K562 (cell line): ENCODE data around the gene SH3BGR. TPM values are rescaled to one million over a fixed set of nuclear protein-coding genes. Genes with fewer than 3 reads are reported as not detected.
A peak's percentile ranks its signal among the peaks of the same experiment; 100 is the strongest.

Source experiments
- ARID1B ChIP-seq: fragments of 450-650 bp; IDR thresholded peaks from 2 replicates; pipeline ENCODE4 v1.6.1; 2016; ENCODE audit warnings: antibody characterized with exemption, mild to moderate bottlenecking, inconsistent platforms
- ATF3 ChIP-seq, 2 experiments: fragments of 450-650 bp in 1 of 2; sonication (generic) in 1 of 2; formaldehyde crosslinking in 1 of 2; IDR thresholded peaks in 1 of 2; conservative IDR thresholded peaks in 1 of 2; 2 replicates each; pipeline versions ENCODE4 v1.6.1 to v1.8.1; 2016 to 2023; ENCODE audit warnings: mild to moderate bottlenecking in 2 of 2, moderate library complexity in 2 of 2, inconsistent platforms in 1 of 2, missing genetic modification reagents in 1 of 2
- ATF7 ChIP-seq: fragments of 450-650 bp; IDR thresholded peaks from 2 replicates; pipeline ENCODE4 v1.7.1; 2014; ENCODE audit warnings: mild to moderate bottlenecking, moderate library complexity
- CEBPG ChIP-seq, 3 experiments: fragments of 200-800 bp in 1 of 3; sonication (Bioruptor generic) in 1 of 3; sonication (generic) in 1 of 3; formaldehyde crosslinking in 1 of 3; IDR thresholded peaks in 2 of 3; conservative IDR thresholded peaks in 1 of 3; 2 replicates each; pipeline versions ENCODE4 v1.6.1 to v1.8.0; 2016 to 2022; ENCODE audit warnings: missing compliant biosample characterization in 2 of 3, missing genetic modification characterization in 2 of 3, mild to moderate bottlenecking in 1 of 3, missing genetic modification reagents in 1 of 3
- CEBPZ ChIP-seq: fragments of 150-350 bp; IDR thresholded peaks from 2 replicates; pipeline ENCODE4 v1.6.1; 2014; ENCODE audit warnings: low read depth, mild to moderate bottlenecking, low read length, borderline replicate concordance
- ESRRB ChIP-seq: fragments of 250-450 bp; sonication (Bioruptor Pico); IDR thresholded peaks from 2 replicates; pipeline ENCODE4 v1.5.0; 2020; ENCODE audit warnings: mild to moderate bottlenecking, moderate library complexity, borderline replicate concordance
- FOXJ2 ChIP-seq: fragments of 200-800 bp; sonication (Bioruptor generic); IDR thresholded peaks from 2 replicates; pipeline ENCODE4 v1.6.1; 2016; ENCODE audit warnings: missing genetic modification characterization, missing compliant biosample characterization
- FOXK2 ChIP-seq, 2 experiments: fragments of 450-650 bp; IDR thresholded peaks in 1 of 2; conservative IDR thresholded peaks in 1 of 2; 2 replicates each; pipeline ENCODE4 v1.6.1; 2016; ENCODE audit warnings: low read depth in 2 of 2, mild to moderate bottlenecking in 1 of 2
- HSF4 ChIP-seq: fragments of 250-450 bp; sonication (Bioruptor Pico); IDR thresholded peaks from 2 replicates; pipeline ENCODE4 v2.1.2; 2022; ENCODE audit warnings: mild to moderate bottlenecking, moderate library complexity, borderline replicate concordance
- LEF1 ChIP-seq: fragments of 450-650 bp; IDR thresholded peaks from 2 replicates; pipeline ENCODE4 v1.6.1; 2016; ENCODE audit warnings: mild to moderate bottlenecking
- NR1H2 ChIP-seq: sonication (generic); formaldehyde crosslinking; IDR thresholded peaks from 2 replicates; pipeline ENCODE4 v1.4.0; 2020; ENCODE audit warnings: mild to moderate bottlenecking, missing genetic modification reagents
- PBX2 ChIP-seq, 2 experiments: IDR thresholded peaks in 1 of 2; conservative IDR thresholded peaks in 1 of 2; 2 replicates each; pipeline ENCODE4 v1.6.1; 2016; ENCODE audit warnings: low read depth in 2 of 2, mild to moderate bottlenecking in 1 of 2, missing compliant biosample characterization in 1 of 2, missing genetic modification characterization in 1 of 2, moderate library complexity in 1 of 2
- POLR2B ChIP-seq: fragments of 450-650 bp; IDR thresholded peaks from 2 replicates; pipeline ENCODE4 v1.6.1; 2018; ENCODE audit warnings: low read depth; ENCODE audit not compliant: partially characterized antibody
- PRPF4 ChIP-seq: fragments of 200-400 bp; formaldehyde crosslinking; IDR thresholded peaks from one replicate; pipeline ENCODE4 v1.6.1; 2017; ENCODE audit warnings: low read length, low read depth, mild to moderate bottlenecking; ENCODE audit not compliant: insufficient read depth, poor library complexity, severe bottlenecking
- RCOR1 ChIP-seq, 2 experiments: IDR thresholded peaks; 2 replicates each; pipeline ENCODE4 v1.6.1; 2012; ENCODE audit warnings: low read depth in 2 of 2, low read length in 2 of 2, borderline replicate concordance in 1 of 2, improper control_type of control experiment in 1 of 2
- SMARCA5 ChIP-seq: fragments of 450-650 bp; IDR thresholded peaks from 2 replicates; pipeline ENCODE4 v1.6.1; 2016
- SMARCE1 ChIP-seq: fragments of 450-650 bp; IDR thresholded peaks from 2 replicates; pipeline ENCODE4 v1.7.1; 2016; ENCODE audit warnings: mild to moderate bottlenecking
- TAL1 ChIP-seq: fragments of 450-650 bp; IDR thresholded peaks from 2 replicates; pipeline ENCODE4 v1.6.1; 2016; ENCODE audit warnings: mild to moderate bottlenecking
- ZNF766 ChIP-seq: fragments of 200-800 bp; sonication (Bioruptor generic); conservative IDR thresholded peaks from 2 replicates; pipeline ENCODE4 v1.6.1; 2016; ENCODE audit warnings: missing genetic modification characterization, missing compliant biosample characterization
- ZNF830 ChIP-seq: fragments of 250-450 bp; sonication (Bioruptor Pico); IDR thresholded peaks from 2 replicates; pipeline ENCODE4 v1.5.0; 2021; ENCODE audit warnings: mild to moderate bottlenecking
- polyA plus RNA-seq, 8 experiments: library from polyadenylated mRNA; depleted of rRNA in 4 of 8; stranded (reverse) in 5 of 8; unstranded in 3 of 8; fragments of >200 nt; fragmentation: Nextera tagmentation in 2 of 8; fragmentation: Illumina TruSeq in 1 of 8; extraction: Ambion mirVana in 2 of 8; extraction: Trizol in 1 of 8; gene quantifications; 2 replicates each; pipeline versions ENCODE4 v1.2.1 to v1.2.3, GENCODE V29; 2011 to 2014; ENCODE audit warnings: inconsistent platforms in 1 of 8, missing spikeins in 1 of 8
- total RNA-seq, 7 experiments: library from RNA; depleted of rRNA in 6 of 7; stranded (reverse); fragments of >200 nt in 6 of 7; fragmentation: Illumina TruSeq in 2 of 7; extraction: Trizol in 2 of 7; gene quantifications; 2 replicates each; pipeline versions ENCODE4 v1.2.1 to v1.2.3, GENCODE V29; 2011 to 2021; ENCODE audit warnings: low replicate concordance in 1 of 7

The SH3BGR gene
- total and polyA plus RNA-seq, 9 of the 15 experiments (the other 6 are each of a cell fraction or from before 2014, with no cell fraction given): 6.6 to 42.9 (median 25.6) TPM

- TF ChIP-seq HSF4 (CRISPR knock-in tag) (no peak), SMARCE1 (peak; percentile 80; the same call in 1 of the 2 replicates), ZNF766 (CRISPR knock-in tag) (peak; percentile 90), CEBPZ (no peak), ARID1B (peak; percentile 84), NR1H2 (CRISPR knock-in tag) (no peak), RCOR1 (IDR thresholded peaks at IDR 0.05; ENCODE audit: borderline replicate concordance in 1 of 2, low read depth in 2 of 2, low read length in 2 of 2) (peak in 1 of 2 experiments; percentile 53; a peak in 1 of 4 replicates), LEF1 (no peak), ZNF830 (no peak), TAL1 (peak; percentile 25; the same call in 1 of the 2 replicates), ATF3 (IDR thresholded peaks at IDR 0.05) (peak; percentile 62; the same call in 1 of the 2 replicates), ATF3 (CRISPR knock-in tag; conservative IDR thresholded peaks at IDR 0.05) (no peak), FOXK2 (conservative IDR thresholded peaks at IDR 0.05 in 1 of 2, IDR thresholded peaks at IDR 0.05 in 1 of 2; ENCODE audit: low read depth in 2 of 2) (0 out of 4 replicates have a peak, but pooled peaks of 1 of the 2 experiments have one; percentile 26), ATF7 (peak; percentile 25; the same call in 1 of the 2 replicates), ESRRB (CRISPR knock-in tag) (no peak), PRPF4 (no peak), CEBPG (CRISPR knock-in tag; IDR thresholded peaks at IDR 0.05) (no peak), CEBPG (tag; conservative IDR thresholded peaks at IDR 0.05 in 1 of 2, IDR thresholded peaks at IDR 0.05 in 1 of 2) (peak in 1 of 2 experiments; percentile 22; a peak in 1 of 4 replicates), SMARCA5 (no peak), FOXJ2 (tag) (peak; percentile 68; the same call in 1 of the 2 replicates), POLR2B (no peak), PBX2 (CRISPR knock-in tag; IDR thresholded peaks at IDR 0.05; ENCODE audit: low read depth) (no peak), PBX2 (tag; conservative IDR thresholded peaks at IDR 0.05; ENCODE audit: low read depth) (peak; percentile 90)
Observed at GRCh38 chr21:39483917-39484316, 32.1 kb downstream of the SH3BGR start (continued).
